ENCODE measurements around the gene NR1H3. TPM values are rescaled to one million over a fixed set of nuclear protein-coding genes. Genes with fewer than 3 reads are reported as not detected.

NR1H3 gene
- total RNA-seq, 3 donors from 2014 or later (not counting 1 experiment from before 2014, with no cell fraction given) = 11.3 to 26.0 (median 13.5) TPM

- no peaks in the 10 kb centered on the region for H3K27me3 Mint-ChIP-seq (ENCODE audit: low read depth in 2 of 2)
- intact Hi-C loops (cut with micrococcal nuclease) = no loop called here
Measured at GRCh38 chr11:47260366-47260765, 2.6 kb downstream of the NR1H3 start.

GRCh38 chr11:47261291-47261800 is 3.5 kb downstream of the NR1H3 start:
- Histone ChIP-seq H3K36me3 (ENCODE audit: control insufficient read depth, insufficient read depth, low read length) (no peaks in the 10 kb centered on the region), H3K4me3 (ENCODE audit: low read length) (no peak overlapping the region), H3K27ac (ENCODE audit: low read length) (no peak overlapping the region), H3K4me1 (ENCODE audit: control insufficient read depth, insufficient read depth, low read length) (peaks cover 44% of the 10 kb centered on the region), H3K27me3 (ENCODE audit: control insufficient read depth, insufficient read depth, low read length) (no peaks in the 10 kb centered on the region), H3K9me3 (ENCODE audit: control insufficient read depth, insufficient read depth, low read length) (no peaks in the 10 kb centered on the region)
- DNase-seq (no peak), ATAC-seq (no peak)
- H3K9me3 Mint-ChIP-seq = no peaks in the 10 kb centered on the region
- no peak overlapping the region for H3K4me3 Mint-ChIP-seq
- H3K4me1 Mint-ChIP-seq = peaks cover 27 to 34% of the 10 kb centered on the region in 2 donors
- no peaks in the 10 kb centered on the region for H3K27me3 Mint-ChIP-seq (ENCODE audit: low read depth in 2 of 2)
- no peak overlapping the region for H3K27ac Mint-ChIP-seq
- no peak for TF ChIP-seq CTCF (IDR thresholded peaks at IDR 0.05)
- no peaks in the 10 kb centered on the region for H3K36me3 Mint-ChIP-seq
- intact Hi-C loops (cut with micrococcal nuclease) = no loop called here
- WGBS (ENCODE audit: insufficient coverage) = 92% methylated on average over 22 of the region's 22 CpGs

More at GRCh38 chr11:47260366-47260765, 2.6 kb downstream of the NR1H3 start:
- WGBS (ENCODE audit: insufficient coverage) = 95% methylated on average over 19 of the region's 19 CpGs
- no peak for TF ChIP-seq CTCF (IDR thresholded peaks at IDR 0.05)
- Histone ChIP-seq H3K36me3 (ENCODE audit: control insufficient read depth, insufficient read depth, low read length) (no peaks in the 10 kb centered on the region), H3K9me3 (ENCODE audit: control insufficient read depth, insufficient read depth, low read length) (no peaks in the 10 kb centered on the region), H3K27ac (ENCODE audit: low read length) (no peak overlapping the region), H3K4me1 (ENCODE audit: control insufficient read depth, insufficient read depth, low read length) (peaks cover 37% of the 10 kb centered on the region), H3K27me3 (ENCODE audit: control insufficient read depth, insufficient read depth, low read length) (no peaks in the 10 kb centered on the region), H3K4me3 (ENCODE audit: low read length) (no peak overlapping the region)
- ATAC-seq (no peak), DNase-seq (no peak)
- Mint-ChIP-seq H3K27ac (no peak overlapping the region), H3K4me3 (no peak overlapping the region), H3K36me3 (no peaks in the 10 kb centered on the region), H3K9me3 (no peaks in the 10 kb centered on the region), H3K4me1 (peaks cover 26 to 32% of the 10 kb centered on the region in 2 donors)

GRCh38 chr11:47264119-47264518 is 6.3 kb downstream of the NR1H3 start:
- peaks cover 32 to 33% of the 10 kb centered on the region in 2 donors for H3K4me1 Mint-ChIP-seq
- Histone ChIP-seq H3K27me3 (ENCODE audit: control insufficient read depth, insufficient read depth, low read length) (no peaks in the 10 kb centered on the region), H3K9me3 (ENCODE audit: control insufficient read depth, insufficient read depth, low read length) (no peaks in the 10 kb centered on the region), H3K27ac (ENCODE audit: low read length) (no peak overlapping the region), H3K4me1 (ENCODE audit: control insufficient read depth, insufficient read depth, low read length) (peaks cover 39% of the 10 kb centered on the region), H3K36me3 (ENCODE audit: control insufficient read depth, insufficient read depth, low read length) (no peaks in the 10 kb centered on the region), H3K4me3 (ENCODE audit: low read length) (no peak overlapping the region)
- no peak overlapping the region for H3K4me3 Mint-ChIP-seq
- H3K36me3 Mint-ChIP-seq = no peaks in the 10 kb centered on the region
- peak overlapping the region in 1 of 2 donors; percentile 65 for H3K27ac Mint-ChIP-seq
- DNase-seq (no peak), ATAC-seq (no peak)
- no peaks in the 10 kb centered on the region for H3K9me3 Mint-ChIP-seq
- 97% methylated on average over 6 of the region's 6 CpGs for WGBS (ENCODE audit: insufficient coverage)
- no peak for TF ChIP-seq CTCF (IDR thresholded peaks at IDR 0.05)
- intact Hi-C loops (cut with micrococcal nuclease) = no loop called here
- H3K27me3 Mint-ChIP-seq (ENCODE audit: low read depth in 2 of 2) = no peaks in the 10 kb centered on the region

- intact Hi-C loops (cut with micrococcal nuclease) = no loop called here
- DNase-seq = no peak
- no peaks in the 10 kb centered on the region for H3K9me3 ChIP-seq (ENCODE audit: control insufficient read depth, insufficient read depth, low read length)
- no peaks in the 10 kb centered on the region for H3K27me3 Mint-ChIP-seq (ENCODE audit: low read depth in 2 of 2)
- H3K9me3 Mint-ChIP-seq = no peaks in the 10 kb centered on the region
- no peaks in the 10 kb centered on the region for H3K36me3 Mint-ChIP-seq
- no peak overlapping the region for H3K27ac ChIP-seq (ENCODE audit: low read length)
- no peaks in the 10 kb centered on the region for H3K36me3 ChIP-seq (ENCODE audit: control insufficient read depth, insufficient read depth, low read length)
- H3K27me3 ChIP-seq (ENCODE audit: control insufficient read depth, insufficient read depth, low read length) = no peaks in the 10 kb centered on the region
- H3K4me3 Mint-ChIP-seq = no peak overlapping the region
- H3K4me1 ChIP-seq (ENCODE audit: control insufficient read depth, insufficient read depth, low read length) = peaks cover 38% of the 10 kb centered on the region
- ATAC-seq = no peak
- H3K27ac Mint-ChIP-seq = peak overlapping the region in 1 of 2 donors; percentile 65
- 90% methylated on average over 4 of the region's 4 CpGs for WGBS (ENCODE audit: insufficient coverage)
- no peak overlapping the region for H3K4me3 ChIP-seq (ENCODE audit: low read length)
- H3K4me1 Mint-ChIP-seq = peaks cover 31% of the 10 kb centered on the region in 2 donors
- no peak for TF ChIP-seq CTCF (IDR thresholded peaks at IDR 0.05)
Measured at GRCh38 chr11:47264521-47264920, 6.7 kb downstream of the NR1H3 start.
